Uterus (tissue), 4 donors: ENCODE data around the gene PRKAA1. TPM values are rescaled to one million over a fixed set of nuclear protein-coding genes. Genes with fewer than 3 reads are reported as not detected.

Experiments
- DNase-seq, 2 donors: peaks; one replicate each; pipeline ENCODE4 v3.0.0-alpha.2; 2019 to 2020
- H3K27ac ChIP-seq, 2 donors: fragments of 200-600 bp; sonication (generic); 1 replicate in 1 of 2; 2 replicates in 1 of 2; pipeline ENCODE4 v1.5.1; 2016 to 2018
- H3K27me3 ChIP-seq, 2 donors: fragments of 200-600 bp; sonication (generic); one replicate each; pipeline ENCODE4 v1.5.1; 2018 to 2019; ENCODE audit warnings: control low read depth in 1 of 2
- H3K36me3 ChIP-seq, 2 donors: fragments of 200-600 bp; sonication (generic); one replicate each; pipeline ENCODE4 v1.5.1; 2019; ENCODE audit warnings: control low read depth in 1 of 2
- H3K4me1 ChIP-seq, 2 donors: fragments of 200-600 bp; sonication (generic); one replicate each; pipeline ENCODE4 v1.5.1; 2018 to 2019; ENCODE audit warnings: control low read depth in 1 of 2
- H3K4me3 ChIP-seq, 2 donors: fragments of 200-600 bp; sonication (generic); 1 replicate in 1 of 2; 2 replicates in 1 of 2; pipeline ENCODE4 v1.5.1; 2018 to 2019; ENCODE audit warnings: mild to moderate bottlenecking in 1 of 2
- H3K9me3 ChIP-seq, 2 donors: fragments of 200-600 bp; sonication (generic); one replicate each; pipeline ENCODE4 v1.5.1; 2019; ENCODE audit warnings: control low read depth in 1 of 2
- POLR2A ChIP-seq, 2 donors: fragments of 450-650 bp; IDR thresholded peaks; one replicate each; pipeline ENCODE4 v1.6.1; 2016; ENCODE audit warnings: antibody characterized with exemption in 2 of 2, mild to moderate bottlenecking in 1 of 2, moderate library complexity in 1 of 2
- intact Hi-C: fragments of 100-400 bp; cut with DNase I; formaldehyde crosslinking; loops from one replicate; pipeline ENCODE4 v1.15.1; 2023; ENCODE audit warnings: low total_unique reads
- total RNA-seq, 4 donors: library from RNA; depleted of rRNA in 3 of 4; stranded (reverse); fragments of >200 nt in 3 of 4; gene quantifications; one replicate each; pipeline versions ENCODE4 v1.1.0 to v1.2.4, GENCODE V29; 2014 to 2023
- TF ChIP-seq, protein P1 (sequence below), 4 experiments: fragments of 200-600 bp in 2 of 4; fragments of 450-650 bp in 2 of 4; sonication (generic) in 2 of 4; IDR thresholded peaks; one replicate each; pipeline ENCODE4 v1.5.1; 2016 to 2019; ENCODE audit warnings: antibody characterized with exemption in 4 of 4, mild to moderate bottlenecking in 2 of 4, moderate library complexity in 1 of 4
- donor health status: DM: yes; HTN: yes; CAD: no.

PRKAA1 gene
- total RNA-seq, 4 donors from 2014 or later: 36.6 to 143 (median 97.3) TPM

GRCh38 chr5:40781843-40782409, 16.2 kb downstream of the PRKAA1 start:
- DNase-seq: no peak
- Histone ChIP-seq H3K4me3 (no peak overlapping the region), H3K4me1 (peaks cover 0 to 4% of the 10 kb centered on the region in 2 donors), H3K27me3 (no peaks in the 10 kb centered on the region), H3K9me3 (no peaks in the 10 kb centered on the region), H3K36me3 (no peaks in the 10 kb centered on the region), H3K27ac (no peak overlapping the region)
- intact Hi-C loops: no loop called here
- TF ChIP-seq, protein P1, sequence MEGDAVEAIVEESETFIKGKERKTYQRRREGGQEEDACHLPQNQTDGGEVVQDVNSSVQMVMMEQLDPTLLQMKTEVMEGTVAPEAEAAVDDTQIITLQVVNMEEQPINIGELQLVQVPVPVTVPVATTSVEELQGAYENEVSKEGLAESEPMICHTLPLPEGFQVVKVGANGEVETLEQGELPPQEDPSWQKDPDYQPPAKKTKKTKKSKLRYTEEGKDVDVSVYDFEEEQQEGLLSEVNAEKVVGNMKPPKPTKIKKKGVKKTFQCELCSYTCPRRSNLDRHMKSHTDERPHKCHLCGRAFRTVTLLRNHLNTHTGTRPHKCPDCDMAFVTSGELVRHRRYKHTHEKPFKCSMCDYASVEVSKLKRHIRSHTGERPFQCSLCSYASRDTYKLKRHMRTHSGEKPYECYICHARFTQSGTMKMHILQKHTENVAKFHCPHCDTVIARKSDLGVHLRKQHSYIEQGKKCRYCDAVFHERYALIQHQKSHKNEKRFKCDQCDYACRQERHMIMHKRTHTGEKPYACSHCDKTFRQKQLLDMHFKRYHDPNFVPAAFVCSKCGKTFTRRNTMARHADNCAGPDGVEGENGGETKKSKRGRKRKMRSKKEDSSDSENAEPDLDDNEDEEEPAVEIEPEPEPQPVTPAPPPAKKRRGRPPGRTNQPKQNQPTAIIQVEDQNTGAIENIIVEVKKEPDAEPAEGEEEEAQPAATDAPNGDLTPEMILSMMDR (IDR thresholded peaks at IDR 0.05): no peak
- TF ChIP-seq POLR2A (IDR thresholded peaks at IDR 0.05): no peak

DNA sequence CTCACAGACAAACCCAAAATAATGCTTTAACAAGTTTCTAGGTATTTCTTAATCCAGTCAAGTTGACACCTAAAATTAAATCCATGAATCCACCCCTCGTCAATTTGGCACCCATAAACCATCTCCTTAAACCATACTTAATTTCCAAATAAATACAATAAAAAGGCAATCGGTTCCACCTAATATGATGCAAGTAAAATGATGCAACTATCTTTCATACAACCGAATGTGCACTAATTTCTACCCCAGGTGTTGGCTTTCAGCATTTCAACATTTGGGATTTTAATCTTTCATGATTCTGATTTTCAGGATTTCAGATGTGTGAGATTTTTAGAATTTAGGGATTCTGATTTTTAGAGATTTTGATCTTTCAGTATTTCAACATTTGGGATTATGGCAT, 17.3 kb downstream of the PRKAA1 start:
- no peak overlapping the region for H3K4me3 ChIP-seq
- TF ChIP-seq, protein P1 (IDR thresholded peaks at IDR 0.05): no peak
- TF ChIP-seq POLR2A (IDR thresholded peaks at IDR 0.05): no peak
- peaks cover 0 to 4% of the 10 kb centered on the region in 2 donors for H3K4me1 ChIP-seq
- no peak overlapping the region for H3K27ac ChIP-seq
- DNase-seq: no peak
- intact Hi-C loops: no loop called here
- no peaks in the 10 kb centered on the region for H3K27me3 ChIP-seq
- no peaks in the 10 kb centered on the region for H3K36me3 ChIP-seq
- H3K9me3 ChIP-seq: no peaks in the 10 kb centered on the region

GRCh38 chr5:40780199-40780598, 18.0 kb downstream of the PRKAA1 start:
- Histone ChIP-seq H3K4me1 (peaks cover 0 to 4% of the 10 kb centered on the region in 2 donors), H3K27me3 (no peaks in the 10 kb centered on the region), H3K4me3 (no peak overlapping the region), H3K36me3 (no peaks in the 10 kb centered on the region), H3K27ac (no peak overlapping the region), H3K9me3 (no peaks in the 10 kb centered on the region)
- DNase-seq: no peak
- TF ChIP-seq POLR2A (IDR thresholded peaks at IDR 0.05): no peak
- TF ChIP-seq, protein P1 (IDR thresholded peaks at IDR 0.05): no peak
- intact Hi-C loops: no loop called here

GRCh38 chr5:40779561-40779960, 18.6 kb downstream of the PRKAA1 start:
- H3K27me3 ChIP-seq: no peaks in the 10 kb centered on the region
- TF ChIP-seq, protein P1 (IDR thresholded peaks at IDR 0.05): no peak
- no peak for TF ChIP-seq POLR2A (IDR thresholded peaks at IDR 0.05)
- intact Hi-C loops: no loop called here
- H3K4me1 ChIP-seq: peaks cover 0 to 4% of the 10 kb centered on the region in 2 donors
- DNase-seq: no peak
- H3K4me3 ChIP-seq: no peak overlapping the region
- H3K27ac ChIP-seq: no peak overlapping the region
- no peaks in the 10 kb centered on the region for H3K9me3 ChIP-seq
- no peaks in the 10 kb centered on the region for H3K36me3 ChIP-seq

- H3K9me3 ChIP-seq: no peaks in the 10 kb centered on the region
- TF ChIP-seq, protein P1 (IDR thresholded peaks at IDR 0.05): no peak
- TF ChIP-seq POLR2A (IDR thresholded peaks at IDR 0.05): no peak
- DNase-seq: no peak
- no peak overlapping the region for H3K4me3 ChIP-seq
- intact Hi-C loops: no loop called here
- H3K36me3 ChIP-seq: no peaks in the 10 kb centered on the region
- H3K27me3 ChIP-seq: no peaks in the 10 kb centered on the region
- H3K4me1 ChIP-seq: peaks cover 0 to 4% of the 10 kb centered on the region in 2 donors
- H3K27ac ChIP-seq: no peak overlapping the region
Observed at GRCh38 chr5:40778133-40778532, 20.0 kb downstream of the PRKAA1 start.
